ENCODE measurements around the gene NEDD8. TPM values are rescaled to one million over a fixed set of nuclear protein-coding genes. Genes with fewer than 3 reads are reported as not detected.

Gene NEDD8
- total RNA-seq, 2 experiments from 2014 or later: 190 to 197 TPM

GRCh38 chr14:24271834-24272263, 39.7 kb upstream of the NEDD8 start:
- Mint-ChIP-seq H3K4me3 (peak overlapping the region; percentile 86), H3K27ac (peak overlapping the region; percentile 78), H3K9me3 (no peaks in the 10 kb centered on the region), H3K4me1 (peaks cover 43% of the 10 kb centered on the region), H3K27me3 (no peaks in the 10 kb centered on the region), H3K36me3 (ENCODE audit: low read depth) (peaks cover 10% of the 10 kb centered on the region)
- no peak for DNase-seq
- ChIA-PET POLR2A (interaction anchor here (0.6 to 5.8 kb wide), 31 partner anchors 8 to 400 kb away, joined by 3 to 80 read pairs (median 6); partner anchors contain the start of genes CBLN3, CHMP4A, CIDEB and DCAF11), CTCF (interaction anchor here (0.6 to 6.1 kb wide), 21 partner anchors 9 to 215 kb away, joined by 3 to 90 read pairs (median 6); partner anchors contain the start of genes CIDEB, DHRS1, LTB4R2 and MDP1)

DNA sequence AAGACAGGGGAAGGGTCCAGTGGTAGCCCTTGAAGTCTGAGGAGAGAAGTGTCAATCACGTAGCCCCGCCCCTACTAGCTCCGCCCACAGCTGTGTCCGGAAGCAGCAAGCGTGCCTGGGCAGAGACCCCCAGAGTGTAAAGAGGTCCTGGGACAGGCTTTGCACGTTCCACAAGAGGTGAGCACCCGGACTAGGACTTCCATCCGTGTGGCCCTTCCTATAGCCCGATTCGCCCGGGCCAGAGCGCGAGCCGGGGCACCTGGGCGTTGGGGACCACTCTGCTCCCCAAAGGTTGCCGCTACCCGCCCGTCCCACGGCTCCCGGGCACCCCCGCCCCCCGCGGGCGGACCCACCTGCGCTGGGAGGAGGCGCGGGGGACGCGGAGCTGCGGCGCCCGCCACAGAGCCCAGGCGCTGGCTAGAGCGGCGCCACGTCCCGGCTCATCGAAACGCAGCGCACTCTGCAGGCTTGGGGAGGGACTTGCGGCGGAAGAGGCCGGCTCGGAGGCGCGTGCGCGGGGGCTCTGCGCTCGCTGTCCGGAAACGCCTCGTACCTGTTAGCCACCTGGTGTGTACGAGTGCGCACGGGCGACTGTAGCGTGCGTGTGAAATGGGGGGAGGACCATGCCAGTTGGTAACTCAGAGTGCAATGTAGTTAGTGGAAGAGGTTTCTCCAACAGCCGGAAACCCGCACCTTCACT, 39.1 kb upstream of the NEDD8 start, which contains the start of gene RABGGTA:
RABGGTA (minus strand) TSS at position 464 of the 700 bp plus-strand sequence. CDS start 482 bp downstream, outside the sequence.
- CTCF ChIA-PET: interaction anchor here (0.6 to 6.1 kb wide), 28 partner anchors 9 to 214 kb away, joined by 3 to 90 read pairs (median 6); partner anchors contain the start of genes CIDEB, DHRS1, IRF9 and LTB4R
- Mint-ChIP-seq H3K27me3 (no peaks in the 10 kb centered on the region), H3K9me3 (no peaks in the 10 kb centered on the region), H3K36me3 (ENCODE audit: low read depth) (peaks cover 16% of the 10 kb centered on the region), H3K4me1 (peaks cover 43% of the 10 kb centered on the region), H3K4me3 (peak within 1 kb of the TSS; percentile 86), H3K27ac (peak within 1 kb of the TSS; percentile 92)
- peak; percentile 90 for DNase-seq
- POLR2A ChIA-PET: interaction anchor here (0.6 to 5.8 kb wide), 34 partner anchors 8 to 400 kb away, joined by 3 to 80 read pairs (median 6); partner anchors contain the start of genes CBLN3, CHMP4A, CIDEB and DCAF11

DNA sequence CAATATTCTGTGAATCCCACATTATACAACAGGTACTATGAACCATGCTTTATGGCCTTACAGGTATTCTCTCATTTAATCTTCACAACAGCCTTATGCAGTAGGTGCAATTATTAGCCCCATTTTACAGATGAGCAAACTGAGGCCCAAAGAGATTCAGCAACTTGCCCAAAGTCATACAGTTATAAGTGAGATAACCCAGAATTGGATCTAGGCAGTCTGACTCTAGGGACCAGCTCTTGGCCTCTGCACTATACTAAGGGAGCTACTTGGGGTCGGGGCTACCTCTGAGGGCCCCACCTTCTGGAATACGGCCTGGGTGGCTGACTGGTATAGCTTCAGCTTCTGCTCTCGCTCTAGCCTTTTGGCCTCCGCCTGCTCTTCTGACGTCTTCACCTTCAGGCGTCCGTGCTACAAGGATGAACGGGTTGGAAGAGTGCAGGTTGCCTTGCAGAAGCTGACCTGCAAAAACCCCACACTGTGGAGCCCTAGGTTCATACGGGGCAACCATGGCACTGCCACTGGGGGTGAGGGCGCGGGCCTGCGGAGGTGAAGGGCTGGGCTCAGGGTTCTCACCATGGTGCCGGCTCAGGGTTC, 38.5 kb upstream of the NEDD8 start:
- no peak for DNase-seq
- POLR2A ChIA-PET: interaction anchor here (1.0 to 5.8 kb wide), 27 partner anchors 9 to 401 kb away, joined by 3 to 80 read pairs (median 8); partner anchors contain the start of genes CBLN3, CHMP4A, CIDEB and DCAF11
- peak overlapping the region; percentile 92 for H3K27ac Mint-ChIP-seq
- H3K27me3 Mint-ChIP-seq: no peaks in the 10 kb centered on the region
- H3K4me1 Mint-ChIP-seq: peaks cover 43% of the 10 kb centered on the region
- H3K9me3 Mint-ChIP-seq: no peaks in the 10 kb centered on the region
- peaks cover 18% of the 10 kb centered on the region for H3K36me3 Mint-ChIP-seq (ENCODE audit: low read depth)
- CTCF ChIA-PET: interaction anchor here (0.6 to 6.1 kb wide), 26 partner anchors 9 to 166 kb away, joined by 3 to 90 read pairs (median 6); partner anchors contain the start of genes CIDEB, DHRS1, IRF9 and LTB4R
- peak overlapping the region; percentile 86 for H3K4me3 Mint-ChIP-seq

- POLR2A ChIA-PET: interaction anchor here (0.9 to 5.8 kb wide), 22 partner anchors 10 to 171 kb away, joined by 3 to 80 read pairs (median 9); partner anchors contain the start of genes CBLN3, CHMP4A, CIDEB and DCAF11
- no peak for DNase-seq
- Mint-ChIP-seq H3K4me3 (peak overlapping the region; percentile 86), H3K36me3 (ENCODE audit: low read depth) (peaks cover 18% of the 10 kb centered on the region), H3K4me1 (peaks cover 41% of the 10 kb centered on the region), H3K9me3 (no peaks in the 10 kb centered on the region), H3K27me3 (no peaks in the 10 kb centered on the region), H3K27ac (peak overlapping the region; percentile 92)
- CTCF ChIA-PET: interaction anchor here (1.0 to 6.1 kb wide), 19 partner anchors 8 to 172 kb away, joined by 3 to 90 read pairs (median 7); partner anchors contain the start of genes CIDEB, DHRS1, IRF9 and LTB4R
Measured at GRCh38 chr14:24269910-24270536, 37.9 kb upstream of the NEDD8 start.

GRCh38 chr14:24269368-24269767, 37.2 kb upstream of the NEDD8 start:
- Mint-ChIP-seq H3K36me3 (ENCODE audit: low read depth) (peaks cover 18% of the 10 kb centered on the region), H3K4me3 (peak overlapping the region; percentile 1), H3K27me3 (no peaks in the 10 kb centered on the region), H3K4me1 (peaks cover 40% of the 10 kb centered on the region), H3K27ac (no peak overlapping the region), H3K9me3 (no peaks in the 10 kb centered on the region)
- no peak for DNase-seq
- POLR2A ChIA-PET: interaction anchor here (0.9 to 5.8 kb wide), 7 partner anchors 19 to 168 kb away, joined by 3 to 80 read pairs (median 25); partner anchors contain the start of genes DHRS1, NOP9 and TINF2
- CTCF ChIA-PET: interaction anchor here (1.0 to 6.1 kb wide), 4 partner anchors 12 to 173 kb away, joined by 3 to 90 read pairs (median 22); partner anchors contain the start of genes DHRS1, NOP9 and SDR39U1

GRCh38 chr14:24268225-24268624, 36.1 kb upstream of the NEDD8 start:
- peaks cover 28% of the 10 kb centered on the region for H3K4me1 Mint-ChIP-seq
- ChIA-PET CTCF (interaction anchor here (6.1 kb wide), 1 partner anchor 20 kb away, joined by 90 read pairs; no protein-coding TSS in a partner anchor), POLR2A (interaction anchor here (4.8 kb wide), 1 partner anchor 21 kb away, joined by 48 read pairs; no protein-coding TSS in a partner anchor)
- no peaks in the 10 kb centered on the region for H3K27me3 Mint-ChIP-seq
- no peak for DNase-seq
- no peaks in the 10 kb centered on the region for H3K9me3 Mint-ChIP-seq
- H3K4me3 Mint-ChIP-seq: no peak overlapping the region
- H3K27ac Mint-ChIP-seq: no peak overlapping the region
- peaks cover 18% of the 10 kb centered on the region for H3K36me3 Mint-ChIP-seq (ENCODE audit: low read depth)

DNA sequence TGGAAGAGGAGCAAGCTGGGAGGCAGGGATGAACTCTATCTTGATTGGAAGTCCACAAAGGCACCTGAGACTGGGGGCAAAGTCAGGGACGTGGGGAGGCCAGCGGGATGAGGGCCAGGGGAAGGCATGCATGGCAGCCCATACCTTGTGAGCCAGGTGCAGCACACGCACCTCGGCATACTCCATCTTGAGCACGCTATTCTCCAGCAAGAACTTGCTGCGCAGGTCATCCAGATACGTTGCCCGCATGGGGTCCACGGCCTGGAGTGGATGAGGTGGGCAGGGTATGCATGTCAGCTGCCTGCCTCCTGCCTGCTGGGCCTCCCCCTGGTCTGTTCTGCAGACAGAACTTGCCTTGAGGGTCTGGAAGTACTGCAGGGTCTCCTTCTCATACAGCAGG, 35.3 kb upstream of the NEDD8 start:
- Mint-ChIP-seq H3K27me3 (no peaks in the 10 kb centered on the region), H3K4me1 (peaks cover 23% of the 10 kb centered on the region), H3K36me3 (ENCODE audit: low read depth) (peaks cover 18% of the 10 kb centered on the region), H3K4me3 (no peak overlapping the region), H3K9me3 (no peaks in the 10 kb centered on the region), H3K27ac (no peak overlapping the region)
- POLR2A ChIA-PET: interaction anchor here (1.1 to 4.8 kb wide), 2 partner anchors 20 to 153 kb away, joined by 3 to 48 read pairs; partner anchors contain the start of genes DCAF11 and NRL
- CTCF ChIA-PET: no interaction called here
- no peak for DNase-seq

DNA sequence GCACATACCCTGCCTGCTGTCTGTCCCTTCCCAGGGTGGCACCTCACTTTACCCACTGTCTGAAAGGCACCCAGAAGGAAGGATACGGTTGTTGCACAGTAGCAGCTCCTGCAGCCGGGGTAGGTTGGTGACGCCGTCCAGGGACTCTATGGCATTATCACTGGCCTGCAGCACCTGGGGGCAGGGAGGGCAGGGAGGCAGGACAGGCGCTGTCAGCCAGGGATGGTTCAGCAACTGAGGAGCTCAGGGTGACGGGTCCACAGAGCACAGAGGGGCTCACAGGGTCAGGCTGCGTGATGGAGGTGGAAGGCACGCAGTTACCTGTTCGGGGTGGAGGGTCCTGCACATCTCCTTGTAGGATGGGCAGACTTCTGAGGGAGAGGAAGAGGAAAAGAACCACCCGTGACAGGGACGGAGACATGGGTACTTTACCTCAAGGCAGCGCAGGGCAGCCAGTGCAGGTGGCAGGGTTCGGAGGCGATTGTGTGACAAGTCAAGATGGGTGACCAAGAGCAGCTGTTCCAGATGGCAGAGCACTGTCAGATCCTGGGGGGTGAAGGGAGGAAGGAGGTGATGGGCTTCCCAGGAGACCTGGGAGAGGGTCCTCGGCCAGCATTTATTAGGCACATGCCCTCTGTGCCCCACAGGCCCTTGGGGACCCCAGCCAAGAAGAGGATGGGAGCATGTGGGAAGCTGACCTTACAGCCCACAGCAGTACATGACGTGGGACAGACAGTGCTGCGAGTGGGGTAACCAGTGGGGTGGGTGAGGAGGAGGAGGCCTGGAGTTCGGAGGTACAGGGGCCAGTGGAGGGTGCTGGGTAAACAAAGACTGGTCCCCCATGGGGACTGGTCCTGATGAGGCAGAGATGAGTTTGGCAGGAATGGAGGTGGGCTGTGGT, 34.4 kb upstream of the NEDD8 start:
- CTCF ChIA-PET: no interaction called here
- Mint-ChIP-seq H3K27me3 (no peaks in the 10 kb centered on the region), H3K4me3 (no peak overlapping the region), H3K9me3 (no peaks in the 10 kb centered on the region), H3K4me1 (peaks cover 14% of the 10 kb centered on the region), H3K27ac (no peak overlapping the region), H3K36me3 (ENCODE audit: low read depth) (peaks cover 18% of the 10 kb centered on the region)
- POLR2A ChIA-PET: interaction anchor here (1.1 to 1.7 kb wide), 2 partner anchors 20 to 152 kb away, joined by 3 to 4 read pairs; partner anchors contain the start of genes DCAF11 and NRL
- DNase-seq: no peak

DNA sequence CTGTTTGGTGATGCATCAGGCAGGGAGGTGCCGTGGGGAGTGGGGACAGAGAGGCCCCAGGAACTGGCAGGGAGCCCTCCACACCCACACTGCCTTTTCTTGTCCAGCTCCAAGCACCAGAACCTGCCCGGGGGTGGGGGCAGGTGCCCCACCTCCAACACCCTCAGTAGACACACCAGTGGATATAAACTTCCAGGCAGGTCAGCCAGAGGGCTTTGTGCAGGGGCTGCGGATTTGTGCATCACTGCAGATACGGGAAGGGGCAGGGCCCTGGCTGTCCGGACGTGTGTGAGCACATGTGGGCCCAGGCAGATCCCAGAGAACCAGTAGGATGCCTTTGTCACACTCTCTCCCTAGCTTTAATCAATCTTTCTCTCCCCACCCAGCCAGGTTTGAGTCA, 32.1 kb upstream of the NEDD8 start:
- ChIA-PET POLR2A (interaction anchor here (0.6 to 1.5 kb wide), 3 partner anchors 16 to 166 kb away, joined by 3 to 5 read pairs (median 3); partner anchors contain the start of genes CBLN3 and KHNYN), CTCF (no interaction called here)
- Mint-ChIP-seq H3K4me1 (no peaks in the 10 kb centered on the region), H3K36me3 (ENCODE audit: low read depth) (peaks cover 16% of the 10 kb centered on the region), H3K27ac (peak overlapping the region; percentile 31), H3K4me3 (no peak overlapping the region), H3K27me3 (no peaks in the 10 kb centered on the region), H3K9me3 (no peaks in the 10 kb centered on the region)
- DNase-seq: no peak

DNA sequence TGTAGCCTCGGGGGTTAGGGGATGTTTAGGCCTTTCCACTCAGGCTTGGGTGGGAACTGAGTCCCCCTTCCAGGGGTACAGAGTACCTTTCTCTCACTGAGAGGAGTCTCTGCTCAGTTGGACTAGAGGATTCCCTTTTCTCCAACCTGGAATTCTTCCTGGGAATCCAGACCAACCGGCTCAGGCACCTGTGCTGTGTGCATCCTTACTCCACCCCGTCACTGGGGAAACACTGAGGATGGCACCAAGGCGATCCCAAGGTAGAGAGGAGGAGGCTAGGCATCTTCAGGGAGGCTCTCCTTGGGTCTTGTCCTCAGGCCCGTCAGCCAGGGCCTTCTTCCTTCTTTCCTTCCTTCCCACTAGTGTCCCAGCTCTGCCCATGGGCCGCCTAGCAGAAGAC, 31.7 kb upstream of the NEDD8 start:
- Mint-ChIP-seq H3K4me3 (no peak overlapping the region), H3K27ac (no peak overlapping the region), H3K4me1 (no peaks in the 10 kb centered on the region), H3K36me3 (ENCODE audit: low read depth) (peaks cover 14% of the 10 kb centered on the region), H3K9me3 (no peaks in the 10 kb centered on the region), H3K27me3 (no peaks in the 10 kb centered on the region)
- ChIA-PET POLR2A (interaction anchor here (0.6 kb wide), 1 partner anchor 102 kb away, joined by 3 read pairs; no protein-coding TSS in a partner anchor), CTCF (no interaction called here)
- DNase-seq: no peak

Data from activated CD4-positive, alpha-beta memory T cell treated with anti-CD3 and anti-CD28 coated beads, Interleukin-2, amount 10 ng/mL, durations not matched to agents 7 days and 5 days (primary cell).